Adrenal gland (tissue), 5 donors: ENCODE results near the gene ZEB1.
"Not testable (repeated sequence)": the region's sequence is repeated elsewhere in the genome, so short reads cannot be mapped to it uniquely, and the experiment has no call there.

Experiments used
- CTCF ChIP-seq, 6 experiments: fragments of 450-650 bp in 4 of 6; fragments of 200-600 bp in 2 of 6; sonication (generic) in 1 of 6; IDR thresholded peaks; 1 replicate in 5 of 6; 2 replicates in 1 of 6; pipeline versions ENCODE4 v1.5.1 to v1.8.0; 2016 to 2021; ENCODE audit warnings: antibody characterized with exemption in 6 of 6, mild to moderate bottlenecking in 2 of 6, moderate library complexity in 1 of 6
- POLR2A ChIP-seq, 2 donors: fragments of 450-650 bp; IDR thresholded peaks; one replicate each; pipeline ENCODE4 v1.6.1; 2017; ENCODE audit warnings: antibody characterized with exemption in 2 of 2, mild to moderate bottlenecking in 2 of 2, moderate library complexity in 1 of 2
- donor health status: DM: no; HTN: no; CAD: no.

- not testable (repeated sequence) for TF ChIP-seq POLR2A, CTCF (IDR thresholded peaks at IDR 0.05)
These were observed 86.8 kb downstream of the ZEB1 start for GRCh38 chr10:31405829-31406228.
